CD8-positive, alpha-beta memory T cell (primary cell): ENCODE data around the gene ADAMTS2. TPM values are rescaled to one million over a fixed set of nuclear protein-coding genes. Genes with fewer than 3 reads are reported as not detected.
A peak's percentile ranks its signal among the peaks of the same experiment; 100 is the strongest.

Experiments
- CTCF ChIA-PET: fragments of 350-600 bp; sonication (Branson Sonifier 250); formaldehyde crosslinking; loops from one replicate; lab custom pipeline; 2021; ENCODE audit warnings: antibody characterized with exemption; lab: Charles Lee
- POLR2A ChIA-PET: fragments of 350-600 bp; sonication (Branson Sonifier 250); formaldehyde crosslinking; loops from one replicate; lab custom pipeline; 2021; ENCODE audit warnings: antibody characterized with exemption; lab: Charles Lee
- DNase-seq, 5 donors: peaks; one replicate each; pipeline versions ENCODE4 v3.0.0 to v3.0.0-alpha.2; 2020 to 2022; ENCODE audit warnings: mixed read lengths in 1 of 5
- H3K27ac ChIP-seq: one replicate; pipeline ENCODE4 v1.7.0; 2013; ENCODE audit warnings: low read depth, mild to moderate bottlenecking, low read length, moderate library complexity
- H3K27me3 ChIP-seq: 2 replicates; pipeline ENCODE4 v1.7.0; 2013; ENCODE audit warnings: low read length, mild to moderate bottlenecking; ENCODE audit not compliant: insufficient read depth, poor library complexity, severe bottlenecking
- H3K36me3 ChIP-seq: 2 replicates; pipeline ENCODE4 v1.7.0; 2013; ENCODE audit warnings: mild to moderate bottlenecking, low read length, moderate library complexity; ENCODE audit not compliant: insufficient read depth
- H3K4me1 ChIP-seq: 2 replicates; pipeline ENCODE4 v1.7.0; 2013; ENCODE audit warnings: mild to moderate bottlenecking, low read length, moderate library complexity; ENCODE audit not compliant: insufficient read depth
- H3K4me3 ChIP-seq: 2 replicates; pipeline ENCODE4 v1.7.0; 2013; ENCODE audit warnings: mild to moderate bottlenecking, low read length
- H3K9me3 ChIP-seq: 2 replicates; pipeline ENCODE4 v1.7.0; 2013; ENCODE audit warnings: mild to moderate bottlenecking, low read length
- H3K27ac Mint-ChIP-seq, 8 donors: one replicate each; pipeline ENCODE4 v1.8.0; 2020 to 2021; ENCODE audit warnings: mixed read lengths in 8 of 8, mild to moderate bottlenecking in 6 of 8, inconsistent platforms in 3 of 8, moderate library complexity in 3 of 8
- H3K27me3 Mint-ChIP-seq, 2 donors: one replicate each; pipeline ENCODE4 v1.8.0; 2020 to 2021; ENCODE audit warnings: mixed read lengths in 2 of 2, mild to moderate bottlenecking in 1 of 2, moderate library complexity in 1 of 2
- H3K36me3 Mint-ChIP-seq, 3 donors: one replicate each; pipeline ENCODE4 v1.8.0; 2020 to 2021; ENCODE audit warnings: mixed read lengths in 3 of 3, inconsistent platforms in 1 of 3, mild to moderate bottlenecking in 1 of 3
- H3K4me1 Mint-ChIP-seq, 3 donors: one replicate each; pipeline ENCODE4 v1.8.0; 2020 to 2021; ENCODE audit warnings: mixed read lengths in 3 of 3, inconsistent platforms in 1 of 3, mild to moderate bottlenecking in 1 of 3
- H3K4me3 Mint-ChIP-seq, 7 donors: one replicate each; pipeline ENCODE4 v1.8.0; 2020 to 2021; ENCODE audit warnings: mixed read lengths in 7 of 7, mild to moderate bottlenecking in 6 of 7, moderate library complexity in 4 of 7, inconsistent platforms in 2 of 7
- H3K9me3 Mint-ChIP-seq, 5 donors: one replicate each; pipeline ENCODE4 v1.8.0; 2020 to 2022; ENCODE audit warnings: mixed read lengths in 5 of 5, mild to moderate bottlenecking in 3 of 5, moderate library complexity in 2 of 5, inconsistent platforms in 1 of 5
- polyA plus RNA-seq: library from polyadenylated mRNA; unstranded; fragments of 300-500 nt; fragmentation: Illumina TruSeq; gene quantifications from one replicate; pipeline ENCODE4 v1.2.3, GENCODE V29; 2021
- total RNA-seq, 2 experiments: library from RNA; stranded (reverse); gene quantifications; one replicate each; pipeline ENCODE4 v1.2.3, GENCODE V29; 2021

Gene ADAMTS2
- total and polyA plus RNA-seq, 3 experiments from 2014 or later, result not detected

GRCh38 chr5:179089502-179089901 is 255.8 kb downstream of the ADAMTS2 start:
- H3K27me3 ChIP-seq, result no peaks in the 10 kb centered on the region
- H3K4me3 ChIP-seq, result no peak overlapping the region
- no peak overlapping the region for H3K27ac Mint-ChIP-seq
- H3K4me3 Mint-ChIP-seq, result no peak overlapping the region
- H3K9me3 Mint-ChIP-seq, result peaks cover 57 to 91% (median 82%) of the 10 kb centered on the region in 5 donors
- no peaks in the 10 kb centered on the region for H3K27me3 Mint-ChIP-seq
- DNase-seq, result no peak
- H3K36me3 ChIP-seq, result no peaks in the 10 kb centered on the region
- no peak overlapping the region for H3K27ac ChIP-seq
- H3K4me1 ChIP-seq, result no peaks in the 10 kb centered on the region
- ChIA-PET CTCF (interaction anchor here (1.4 kb wide), 1 partner anchor 16 kb away, joined by 4 read pairs; no protein-coding TSS in a partner anchor), POLR2A (no interaction called here)
- H3K4me1 Mint-ChIP-seq, result no peaks in the 10 kb centered on the region
- peaks cover 0 to 34% (median 8%) of the 10 kb centered on the region in 3 donors for H3K36me3 Mint-ChIP-seq
- H3K9me3 ChIP-seq, result peaks cover 40% of the 10 kb centered on the region

GRCh38 chr5:179080724-179081123 is 264.5 kb downstream of the ADAMTS2 start:
- CTCF ChIA-PET, result no interaction called here
- H3K9me3 ChIP-seq, result peaks cover 66% of the 10 kb centered on the region
- no peak overlapping the region for H3K27ac Mint-ChIP-seq
- H3K36me3 Mint-ChIP-seq, result peaks cover 33 to 71% (median 56%) of the 10 kb centered on the region in 3 donors
- H3K27ac ChIP-seq, result no peak overlapping the region
- H3K9me3 Mint-ChIP-seq, result peaks cover 62 to 96% (median 90%) of the 10 kb centered on the region in 5 donors
- H3K27me3 Mint-ChIP-seq, result no peaks in the 10 kb centered on the region
- peaks cover 33% of the 10 kb centered on the region for H3K36me3 ChIP-seq
- POLR2A ChIA-PET, result no interaction called here
- DNase-seq, result no peak
- H3K27me3 ChIP-seq, result no peaks in the 10 kb centered on the region
- no peak overlapping the region for H3K4me3 Mint-ChIP-seq
- no peaks in the 10 kb centered on the region for H3K4me1 Mint-ChIP-seq
- no peak overlapping the region for H3K4me3 ChIP-seq
- no peaks in the 10 kb centered on the region for H3K4me1 ChIP-seq

- H3K27ac Mint-ChIP-seq, result no peak overlapping the region
- DNase-seq, result no peak
- no peak overlapping the region for H3K4me3 Mint-ChIP-seq
- peaks cover 41 to 73% (median 65%) of the 10 kb centered on the region in 3 donors for H3K36me3 Mint-ChIP-seq
- Histone ChIP-seq H3K27ac (no peak overlapping the region), H3K36me3 (peaks cover 35% of the 10 kb centered on the region), H3K9me3 (peaks cover 69% of the 10 kb centered on the region), H3K4me1 (no peaks in the 10 kb centered on the region), H3K4me3 (peak overlapping the region; percentile 13), H3K27me3 (no peaks in the 10 kb centered on the region)
- ChIA-PET POLR2A (no interaction called here), CTCF (no interaction called here)
- H3K4me1 Mint-ChIP-seq, result no peaks in the 10 kb centered on the region
- H3K9me3 Mint-ChIP-seq, result peaks cover 54 to 95% (median 89%) of the 10 kb centered on the region in 5 donors
- no peaks in the 10 kb centered on the region for H3K27me3 Mint-ChIP-seq
Measured at GRCh38 chr5:179079165-179079987, 265.9 kb downstream of the ADAMTS2 start.

- Histone ChIP-seq H3K4me3 (no peak overlapping the region), H3K4me1 (peaks cover 12% of the 10 kb centered on the region), H3K36me3 (peaks cover 18% of the 10 kb centered on the region), H3K9me3 (peaks cover 21% of the 10 kb centered on the region), H3K27me3 (no peaks in the 10 kb centered on the region), H3K27ac (no peak overlapping the region)
- H3K36me3 Mint-ChIP-seq, result peaks cover 37 to 77% (median 70%) of the 10 kb centered on the region in 3 donors
- H3K27me3 Mint-ChIP-seq, result no peaks in the 10 kb centered on the region
- peaks cover 22 to 61% (median 48%) of the 10 kb centered on the region in 5 donors for H3K9me3 Mint-ChIP-seq
- no peak overlapping the region for H3K27ac Mint-ChIP-seq
- H3K4me3 Mint-ChIP-seq, result peak overlapping the region in 1 of 7 donors; percentile 68
- peaks cover 27 to 38% (median 32%) of the 10 kb centered on the region in 3 donors for H3K4me1 Mint-ChIP-seq
- no peak for DNase-seq
- POLR2A ChIA-PET, result no interaction called here
- CTCF ChIA-PET, result no interaction called here
Measured at GRCh38 chr5:179065703-179066102, 279.6 kb downstream of the ADAMTS2 start.

- Mint-ChIP-seq H3K27me3 (peaks cover 4 to 9% of the 10 kb centered on the region in 2 donors), H3K27ac (peak overlapping the region in 4 of 8 donors; percentile 17 to 75 (median 64)), H3K9me3 (peaks cover 6 to 18% (median 11%) of the 10 kb centered on the region in 5 donors), H3K4me3 (peak overlapping the region; percentile 91 to 98 (median 97)), H3K36me3 (peaks cover 19 to 42% (median 33%) of the 10 kb centered on the region in 3 donors), H3K4me1 (peaks cover 35 to 44% (median 42%) of the 10 kb centered on the region in 3 donors)
- CTCF ChIA-PET, result interaction anchor here (1.2 to 2.6 kb wide), 5 partner anchors 171 to 333 kb away, joined by 3 to 17 read pairs (median 5); partner anchors contain the start of genes ZNF354A and ZNF354B
- H3K9me3 ChIP-seq, result peaks cover 3% of the 10 kb centered on the region
- H3K4me1 ChIP-seq, result peaks cover 20% of the 10 kb centered on the region
- no peak overlapping the region for H3K27ac ChIP-seq
- DNase-seq, result no peak
- POLR2A ChIA-PET, result interaction anchor here (1.0 to 2.2 kb wide), 3 partner anchors 10 to 201 kb away, joined by 4 to 12 read pairs (median 8); partner anchors contain the start of genes ZNF354B and ZNF879
- peak overlapping the region; percentile 76 for H3K4me3 ChIP-seq
- no peaks in the 10 kb centered on the region for H3K27me3 ChIP-seq
- peaks cover 6% of the 10 kb centered on the region for H3K36me3 ChIP-seq
Measured at GRCh38 chr5:179061025-179061424, 284.2 kb downstream of the ADAMTS2 start.

Other genes starting within 250 kb of the ADAMTS2 start
- gene RUFY1, start 205.1 kb upstream of the ADAMTS2 start, total RNA-seq, result 10 to 100 TPM; 40.4 to 41.9 TPM
- 32.6 TPM for gene RUFY1, start 205.1 kb upstream of the ADAMTS2 start, polyA plus RNA-seq